Endometrial microvascular endothelial cells (primary cell): ENCODE results near the gene ADAMTSL1. TPM values are rescaled to one million over a fixed set of nuclear protein-coding genes. Genes with fewer than 3 reads are reported as not detected.

Source experiments
- in situ Hi-C: cut with HindIII; loops from 2 replicates; pipeline ENCODE4 v1.10.0; 2017; ENCODE audit warnings: low sequenced_read_pairs, low pct_unique_long_range_greater_than_20kb; ENCODE audit errors: inconsistent ontology term
- total RNA-seq: library from RNA; depleted of rRNA; stranded (reverse); fragments of >200 nt; gene quantifications from one replicate; pipeline ENCODE4 v1.2.3, GENCODE V29; 2015; ENCODE audit errors: inconsistent ontology term

ADAMTSL1 gene
- total RNA-seq, 1 donor from 2014 or later = 108 TPM

- in situ Hi-C loops = no loop called here
These were observed 232.7 kb downstream of the ADAMTSL1 start for GRCh38 chr9:18706648-18707047.

GRCh38 chr9:18707061-18707461 lies 233.1 kb downstream of the ADAMTSL1 start:
- in situ Hi-C loops = no loop called here

GRCh38 chr9:18707489-18708205 lies 233.7 kb downstream of the ADAMTSL1 start:
- in situ Hi-C loops = no loop called here

GRCh38 chr9:18708429-18708828 lies 234.5 kb downstream of the ADAMTSL1 start:
- in situ Hi-C loops = no loop called here

GRCh38 chr9:18710065-18710464 lies 236.1 kb downstream of the ADAMTSL1 start:
- in situ Hi-C loops = no loop called here

- in situ Hi-C loops = no loop called here
These were observed 243.8 kb downstream of the ADAMTSL1 start for GRCh38 chr9:18717759-18718158.

GRCh38 chr9:18718393-18718792 lies 244.4 kb downstream of the ADAMTSL1 start:
- in situ Hi-C loops = no loop called here

- in situ Hi-C loops = no loop called here
These were observed 245.0 kb downstream of the ADAMTSL1 start for GRCh38 chr9:18718932-18719331.

- in situ Hi-C loops = no loop called here
These were observed 246.7 kb downstream of the ADAMTSL1 start for GRCh38 chr9:18720691-18721090.

- in situ Hi-C loops = no loop called here
These were observed 247.5 kb downstream of the ADAMTSL1 start for GRCh38 chr9:18721267-18721994.

GRCh38 chr9:18721995-18722310 lies 248.0 kb downstream of the ADAMTSL1 start:
- in situ Hi-C loops = no loop called here

GRCh38 chr9:18722882-18723281 lies 248.9 kb downstream of the ADAMTSL1 start:
- in situ Hi-C loops = no loop called here

- in situ Hi-C loops = no loop called here
These were observed 249.4 kb downstream of the ADAMTSL1 start for GRCh38 chr9:18723366-18723765.

- in situ Hi-C loops = no loop called here
These were observed 252.6 kb downstream of the ADAMTSL1 start for GRCh38 chr9:18726546-18726945.

- in situ Hi-C loops = no loop called here
These were observed 254.0 kb downstream of the ADAMTSL1 start for GRCh38 chr9:18727904-18728303.

GRCh38 chr9:18728642-18729041 lies 254.7 kb downstream of the ADAMTSL1 start:
- in situ Hi-C loops = no loop called here

GRCh38 chr9:18730241-18730640 lies 256.3 kb downstream of the ADAMTSL1 start:
- in situ Hi-C loops = no loop called here

GRCh38 chr9:18739127-18739526 lies 265.2 kb downstream of the ADAMTSL1 start:
- in situ Hi-C loops = no loop called here

- in situ Hi-C loops = no loop called here
These were observed 265.8 kb downstream of the ADAMTSL1 start for GRCh38 chr9:18739641-18740318.

- in situ Hi-C loops = no loop called here
These were observed 267.4 kb downstream of the ADAMTSL1 start for GRCh38 chr9:18741359-18741758.
